Activated naive CD8-positive, alpha-beta T cell (primary cell): ENCODE measurements around the gene PRRX2.
"Not testable (repeated sequence)": the region's sequence is repeated elsewhere in the genome, so short reads cannot be mapped to it uniquely, and the experiment has no call there.

ENCODE experiments used
- H3K27ac Mint-ChIP-seq: one replicate; pipeline ENCODE4 v1.8.0; 2021; ENCODE audit warnings: mixed read lengths
- H3K27me3 Mint-ChIP-seq: one replicate; pipeline ENCODE4 v1.8.0; 2021; ENCODE audit warnings: mixed read lengths
- H3K36me3 Mint-ChIP-seq: one replicate; pipeline ENCODE4 v1.8.0; 2021; ENCODE audit warnings: mixed read lengths
- H3K4me1 Mint-ChIP-seq: one replicate; pipeline ENCODE4 v1.8.0; 2021; ENCODE audit warnings: low read depth, mixed read lengths
- H3K4me3 Mint-ChIP-seq: one replicate; pipeline ENCODE4 v1.8.0; 2021; ENCODE audit warnings: mild to moderate bottlenecking, mixed read lengths
- H3K9me3 Mint-ChIP-seq: one replicate; pipeline ENCODE4 v1.8.0; 2021; ENCODE audit warnings: low read depth, mixed read lengths

PRRX2 gene

DNA sequence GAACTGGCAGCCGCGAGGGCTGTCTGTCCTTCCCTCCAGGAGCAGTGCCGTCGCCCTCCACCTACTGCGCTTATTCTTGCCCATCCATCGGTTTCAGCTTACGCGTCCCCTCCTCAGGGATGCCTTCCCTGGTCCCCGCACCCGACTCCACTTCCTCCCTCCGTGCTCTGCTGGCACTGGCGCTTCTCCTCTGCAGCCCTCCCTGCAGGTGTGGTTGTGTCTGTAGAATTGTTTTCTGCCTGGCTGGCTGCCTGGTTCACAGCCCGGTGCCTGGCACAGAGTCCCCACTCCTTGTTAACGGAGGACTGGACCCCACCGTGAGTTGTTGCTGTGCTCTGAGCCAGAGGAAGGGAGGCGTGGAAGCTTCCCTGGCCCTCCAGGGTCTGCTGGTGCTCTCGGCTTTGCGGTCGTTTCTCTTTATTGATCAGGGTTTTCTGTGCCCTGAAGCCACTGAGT, 33.7 kb upstream of the PRRX2 start:
- H3K27me3 Mint-ChIP-seq, result no peaks in the 10 kb centered on the region
- H3K4me3 Mint-ChIP-seq, result no peak overlapping the region
- H3K4me1 Mint-ChIP-seq, result peaks cover 52% of the 10 kb centered on the region
- H3K36me3 Mint-ChIP-seq, result peaks cover 6% of the 10 kb centered on the region
- H3K27ac Mint-ChIP-seq, result peak overlapping the region; percentile 41
- no peaks in the 10 kb centered on the region for H3K9me3 Mint-ChIP-seq

GRCh38 chr9:129632460-129632859, 33.0 kb upstream of the PRRX2 start:
- peaks cover 45% of the 10 kb centered on the region for H3K4me1 Mint-ChIP-seq
- peak overlapping the region; percentile 46 for H3K27ac Mint-ChIP-seq
- peaks cover 2% of the 10 kb centered on the region for H3K36me3 Mint-ChIP-seq
- no peaks in the 10 kb centered on the region for H3K9me3 Mint-ChIP-seq
- H3K27me3 Mint-ChIP-seq, result no peaks in the 10 kb centered on the region
- no peak overlapping the region for H3K4me3 Mint-ChIP-seq

DNA sequence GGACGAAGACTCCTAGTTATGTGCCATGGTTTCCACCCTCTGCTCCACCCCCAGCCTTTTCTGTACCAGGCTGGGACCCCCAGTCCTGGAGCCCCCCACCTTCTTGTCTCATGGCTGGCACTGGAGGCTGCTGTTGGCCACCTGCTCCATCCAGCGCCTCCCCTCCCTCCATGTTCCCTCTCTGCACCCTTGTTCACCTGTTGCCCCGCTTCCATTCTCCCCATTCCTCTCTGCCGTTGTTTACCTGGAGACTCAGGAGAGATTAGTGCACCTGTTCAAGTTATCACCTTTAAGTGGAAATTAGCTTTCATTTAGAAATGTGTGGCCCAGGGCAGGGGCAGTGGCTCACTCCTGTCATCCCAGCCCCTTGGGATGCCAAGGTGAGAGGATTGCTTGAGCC, 32.2 kb upstream of the PRRX2 start:
- peaks cover 39% of the 10 kb centered on the region for H3K4me1 Mint-ChIP-seq

GRCh38 chr9:129633848-129634247, 31.6 kb upstream of the PRRX2 start:
- Mint-ChIP-seq H3K4me1 (peaks cover 36% of the 10 kb centered on the region), H3K27me3 (no peaks in the 10 kb centered on the region), H3K9me3 (no peaks in the 10 kb centered on the region), H3K4me3 (no peak overlapping the region), H3K27ac (peak overlapping the region; percentile 50), H3K36me3 (no peaks in the 10 kb centered on the region)

More for the DNA sequence above, 32.2 kb upstream of the PRRX2 start:
- Mint-ChIP-seq H3K27ac (no peak overlapping the region), H3K36me3 (no peaks in the 10 kb centered on the region), H3K9me3 (no peaks in the 10 kb centered on the region), H3K27me3 (no peaks in the 10 kb centered on the region), H3K4me3 (no peak overlapping the region)

- Mint-ChIP-seq H3K36me3 (no peaks in the 10 kb centered on the region), H3K27me3 (no peaks in the 10 kb centered on the region), H3K9me3 (no peaks in the 10 kb centered on the region), H3K4me1 (peaks cover 25% of the 10 kb centered on the region), H3K27ac (no peak overlapping the region), H3K4me3 (no peak overlapping the region)
These were observed 30.1 kb upstream of the PRRX2 start for GRCh38 chr9:129635099-129636065.

DNA sequence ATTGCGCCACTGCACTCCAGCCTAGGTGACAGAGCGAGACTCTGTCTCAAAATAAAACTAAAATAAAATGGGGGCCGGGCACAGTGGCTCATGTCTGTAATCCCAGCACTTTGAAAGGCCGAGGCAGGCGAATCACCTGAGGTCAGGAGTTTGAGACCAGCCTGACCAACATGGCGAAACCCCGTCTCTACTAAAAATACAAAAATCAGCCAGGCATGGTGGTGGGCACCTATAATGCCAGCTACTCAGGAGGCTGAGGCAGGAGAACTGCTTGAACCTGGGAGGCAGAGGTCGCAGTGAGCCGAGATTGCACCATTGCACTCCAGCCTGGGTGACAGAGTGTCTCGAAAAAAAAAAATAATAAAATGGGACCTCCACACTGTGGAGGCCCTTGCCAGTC, 29.1 kb upstream of the PRRX2 start:
- H3K9me3 Mint-ChIP-seq, H3K27ac Mint-ChIP-seq, H3K27me3 Mint-ChIP-seq, H3K4me3 Mint-ChIP-seq, H3K36me3 Mint-ChIP-seq: not testable (repeated sequence)
- peaks cover 23% of the 10 kb centered on the region for H3K4me1 Mint-ChIP-seq

DNA sequence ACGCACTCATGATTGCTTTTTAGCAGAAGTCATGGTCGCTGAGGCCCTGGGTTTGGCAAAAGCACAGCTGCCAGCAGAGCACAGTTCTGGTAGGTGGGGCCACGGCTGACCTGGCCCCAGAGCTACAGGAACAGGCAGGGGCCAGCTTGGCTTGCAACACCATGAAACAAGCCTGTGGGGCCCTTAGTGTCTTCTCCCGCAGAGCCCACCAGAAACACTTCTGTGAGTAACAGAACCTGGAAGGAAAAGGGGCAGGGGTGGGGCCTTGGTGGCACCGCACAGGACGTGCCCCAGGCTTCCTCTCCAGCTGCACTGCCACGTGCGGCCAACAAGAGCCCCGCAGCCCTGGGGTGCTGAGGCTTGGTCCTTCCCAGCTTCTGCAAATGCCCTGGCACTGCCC, 28.3 kb upstream of the PRRX2 start:
- Mint-ChIP-seq H3K27me3 (no peaks in the 10 kb centered on the region), H3K36me3 (no peaks in the 10 kb centered on the region), H3K4me3 (no peak overlapping the region), H3K4me1 (peaks cover 17% of the 10 kb centered on the region), H3K27ac (peak overlapping the region; percentile 34), H3K9me3 (no peaks in the 10 kb centered on the region)

GRCh38 chr9:129637673-129638439, 27.6 kb upstream of the PRRX2 start:
- Mint-ChIP-seq H3K9me3 (no peaks in the 10 kb centered on the region), H3K4me3 (peak overlapping the region; percentile 17), H3K4me1 (peaks cover 19% of the 10 kb centered on the region), H3K27me3 (no peaks in the 10 kb centered on the region), H3K36me3 (no peaks in the 10 kb centered on the region), H3K27ac (no peak overlapping the region)

DNA sequence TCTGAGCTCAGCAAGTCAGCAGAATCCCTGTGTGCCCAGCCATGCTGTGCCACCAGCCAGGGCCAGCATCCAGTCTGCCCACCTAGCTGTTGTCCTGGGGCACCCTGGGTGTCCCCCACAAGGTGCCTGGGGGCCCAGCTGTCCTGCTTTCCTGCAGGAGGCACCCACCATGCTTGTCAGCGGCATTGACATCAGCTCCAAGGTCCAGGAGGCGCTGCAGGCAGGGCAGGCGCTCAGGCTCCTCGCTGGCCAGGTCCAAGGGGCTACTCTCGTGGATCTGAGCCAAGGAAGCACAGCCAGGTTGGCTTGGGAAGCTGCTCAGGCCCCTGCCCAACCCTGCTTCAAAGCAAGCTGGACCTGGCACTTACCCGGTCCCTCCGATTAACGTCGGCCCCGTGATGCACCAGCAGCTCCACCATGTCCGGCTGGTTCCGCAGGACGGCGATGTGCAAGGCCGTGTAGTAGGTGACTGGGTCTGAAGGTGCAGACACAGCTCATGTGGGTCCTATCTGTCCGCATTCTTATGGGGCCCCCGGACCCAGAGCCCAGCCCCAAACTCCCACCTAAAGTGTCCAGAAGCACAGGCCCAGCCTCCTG, 26.3 kb upstream of the PRRX2 start:
- Mint-ChIP-seq H3K27ac (peak overlapping the region; percentile 22), H3K36me3 (no peaks in the 10 kb centered on the region), H3K4me3 (no peak overlapping the region), H3K27me3 (no peaks in the 10 kb centered on the region), H3K4me1 (peaks cover 19% of the 10 kb centered on the region), H3K9me3 (no peaks in the 10 kb centered on the region)

DNA sequence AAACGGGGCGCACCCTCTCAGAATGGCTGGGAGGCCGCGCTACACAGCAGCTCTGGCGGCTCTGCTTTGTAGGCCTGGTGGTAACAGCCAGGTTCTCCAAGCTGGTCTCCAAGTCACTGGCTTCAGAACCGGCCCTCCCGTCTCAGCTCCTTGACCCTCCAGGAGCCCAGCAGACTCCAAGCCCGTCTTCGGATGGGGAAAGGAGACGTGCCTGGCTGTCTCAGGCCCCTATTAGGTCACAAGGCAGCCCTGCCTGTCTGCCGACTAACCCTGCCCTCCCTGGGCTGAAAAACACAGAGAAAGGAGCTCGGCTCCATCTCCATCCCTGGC, 25.7 kb upstream of the PRRX2 start:
- no peaks in the 10 kb centered on the region for H3K27me3 Mint-ChIP-seq
- H3K27ac Mint-ChIP-seq, result peak overlapping the region; percentile 54

GRCh38 chr9:129640086-129640870, 25.2 kb upstream of the PRRX2 start:
- Mint-ChIP-seq H3K9me3 (no peaks in the 10 kb centered on the region), H3K4me3 (peak overlapping the region; percentile 92), H3K27ac (peak overlapping the region; percentile 86), H3K36me3 (no peaks in the 10 kb centered on the region), H3K4me1 (peaks cover 19% of the 10 kb centered on the region), H3K27me3 (no peaks in the 10 kb centered on the region)

More for the DNA sequence above, 25.7 kb upstream of the PRRX2 start:
- H3K36me3 Mint-ChIP-seq, result no peaks in the 10 kb centered on the region
- peak overlapping the region; percentile 92 for H3K4me3 Mint-ChIP-seq
- no peaks in the 10 kb centered on the region for H3K9me3 Mint-ChIP-seq
- H3K4me1 Mint-ChIP-seq, result peaks cover 19% of the 10 kb centered on the region

DNA sequence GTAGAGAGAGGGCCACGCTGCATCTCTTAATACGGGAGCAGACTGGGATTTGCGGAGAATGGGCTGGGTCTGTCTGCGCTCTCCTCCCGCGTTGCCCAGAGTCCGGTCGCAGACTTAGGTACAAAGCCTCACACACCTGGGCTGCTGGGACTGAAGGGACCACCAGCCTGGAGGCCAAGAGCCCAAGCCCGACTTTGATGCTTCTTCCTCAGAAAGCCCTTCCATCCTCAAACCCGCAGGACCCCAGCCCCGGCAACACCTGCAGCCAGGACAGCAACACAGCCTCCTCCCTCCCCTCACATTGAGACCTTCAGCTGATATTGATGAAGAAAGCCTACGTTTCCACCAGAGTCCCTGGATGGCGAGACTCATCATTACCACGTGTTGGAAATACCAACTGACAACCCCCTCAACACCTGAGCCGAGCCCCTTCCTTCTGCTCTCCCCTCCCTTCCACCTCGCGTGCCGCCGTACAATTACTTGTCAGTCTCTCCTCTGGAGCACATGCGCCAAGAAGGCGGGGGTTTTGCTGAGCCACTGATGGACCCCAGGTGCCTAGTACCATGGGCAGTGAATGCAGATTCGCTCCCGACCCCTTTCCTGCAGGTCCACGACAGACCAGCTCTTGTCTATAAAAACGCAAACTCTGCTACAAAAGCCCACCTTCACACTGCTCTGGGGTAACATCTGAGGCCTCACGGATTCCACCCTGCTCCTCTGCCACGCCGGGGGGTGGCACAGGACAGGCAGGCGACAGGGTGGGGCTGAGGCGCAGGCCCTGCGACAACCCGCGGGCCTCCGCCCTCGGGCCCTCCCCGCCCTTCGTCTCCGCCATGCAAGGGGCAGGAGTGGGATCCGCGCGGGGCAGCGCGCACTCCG, 24.3 kb upstream of the PRRX2 start:
- H3K27me3 Mint-ChIP-seq, result no peaks in the 10 kb centered on the region
- no peaks in the 10 kb centered on the region for H3K36me3 Mint-ChIP-seq
- peaks cover 19% of the 10 kb centered on the region for H3K4me1 Mint-ChIP-seq
- no peaks in the 10 kb centered on the region for H3K9me3 Mint-ChIP-seq
- peak overlapping the region; percentile 92 for H3K4me3 Mint-ChIP-seq
- peak overlapping the region; percentile 86 for H3K27ac Mint-ChIP-seq

GRCh38 chr9:129641750-129642585, 23.5 kb upstream of the PRRX2 start, which contains the start of gene ASB6:
ASB6 (minus strand) TSS chr9:129642151; CDS start chr9:129641999, 152 bp downstream.
- Mint-ChIP-seq H3K9me3 (no peaks in the 10 kb centered on the region), H3K36me3 (no peaks in the 10 kb centered on the region), H3K4me1 (peaks cover 19% of the 10 kb centered on the region), H3K4me3 (peak within 1 kb of the TSS; percentile 92), H3K27ac (peak within 1 kb of the TSS; percentile 86), H3K27me3 (no peaks in the 10 kb centered on the region)
